Measurements from ENCODE around the gene TMED8.
"Not testable (repeated sequence)": the region's sequence is repeated elsewhere in the genome, so short reads cannot be mapped to it uniquely, and the experiment has no call there.

The TMED8 gene

DNA sequence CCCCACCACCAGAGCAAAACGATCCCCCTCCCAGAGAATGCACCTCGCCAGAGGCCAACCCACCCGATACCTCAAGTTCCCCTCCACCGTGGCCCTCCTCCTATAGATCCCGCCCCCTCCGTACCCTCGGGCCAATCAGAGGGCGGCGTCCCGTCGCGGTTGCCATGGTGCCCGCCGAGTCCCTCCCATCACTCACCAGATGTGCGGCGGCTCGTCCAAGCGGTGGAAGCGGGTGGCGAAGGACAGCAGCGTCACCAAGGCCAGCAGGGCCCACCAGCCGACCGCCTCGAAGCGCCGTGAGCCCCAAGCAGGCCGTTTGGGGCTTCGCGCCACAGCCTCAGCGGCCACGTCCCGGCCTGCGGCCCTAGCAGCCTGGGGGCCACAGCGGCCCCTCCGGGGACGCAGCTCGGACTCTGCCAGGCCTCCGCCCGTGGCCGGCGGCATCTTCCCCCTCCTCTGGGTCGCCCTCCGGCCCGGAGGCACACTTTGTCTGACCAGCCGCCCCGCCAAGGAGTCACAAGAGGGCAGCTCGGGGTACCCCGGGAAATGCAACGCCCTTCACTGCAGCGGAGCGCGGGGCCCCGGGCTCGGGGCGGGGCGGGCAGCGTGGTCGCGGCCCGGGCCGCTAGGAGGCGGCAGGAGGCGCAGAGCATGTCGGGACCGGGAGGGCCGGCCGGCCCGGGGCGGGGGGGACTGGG, 56.5 kb downstream of the TMED8 start, which contains the start of gene POMT2:
Gene POMT2, minus strand, starts transcription at position 646 of the 698 bp plus-strand sequence. Its CDS starts 202 bp downstream, at position 444.
- peak; percentile 29 for DNase-seq

DNA sequence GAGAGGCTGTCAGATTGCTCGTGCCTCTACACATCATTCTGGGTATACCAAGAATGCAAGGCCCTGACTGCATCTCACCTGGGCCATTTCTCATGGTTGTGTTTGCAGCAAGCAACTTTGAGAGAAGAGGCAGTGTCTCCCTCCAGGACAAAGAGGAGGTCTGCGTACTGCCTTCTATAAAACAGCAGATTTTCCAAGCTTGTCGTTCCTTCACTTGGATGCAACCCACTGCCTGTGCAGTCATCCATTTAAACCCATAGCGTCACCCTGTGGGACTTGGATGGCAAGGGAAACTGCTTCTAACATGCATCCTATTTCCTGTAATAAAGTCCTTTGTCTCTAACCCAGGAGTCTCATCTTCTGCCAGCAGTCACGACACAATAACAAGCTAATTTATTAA, 57.5 kb downstream of the TMED8 start:
- no peak for DNase-seq

DNA sequence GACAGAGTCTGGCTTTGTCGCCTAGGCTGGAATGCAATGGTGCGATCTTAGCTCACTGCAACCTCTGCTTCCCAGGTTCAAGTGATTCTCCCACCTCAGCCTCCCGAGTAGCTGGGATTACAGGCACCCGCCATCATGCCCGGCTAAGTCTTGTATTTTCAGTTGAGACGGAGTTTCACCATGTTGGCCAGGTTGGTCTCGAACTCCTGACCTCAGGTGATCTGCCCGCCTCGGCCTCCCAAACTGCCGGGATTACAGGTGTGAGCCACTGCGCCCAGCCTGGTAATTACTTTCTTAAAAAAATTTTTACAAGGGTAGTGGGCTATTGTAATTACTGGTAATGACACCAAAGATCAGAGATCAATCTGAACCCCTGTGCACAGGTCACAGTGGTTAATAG, 58.1 kb downstream of the TMED8 start:
- not testable (repeated sequence) for DNase-seq

DNA sequence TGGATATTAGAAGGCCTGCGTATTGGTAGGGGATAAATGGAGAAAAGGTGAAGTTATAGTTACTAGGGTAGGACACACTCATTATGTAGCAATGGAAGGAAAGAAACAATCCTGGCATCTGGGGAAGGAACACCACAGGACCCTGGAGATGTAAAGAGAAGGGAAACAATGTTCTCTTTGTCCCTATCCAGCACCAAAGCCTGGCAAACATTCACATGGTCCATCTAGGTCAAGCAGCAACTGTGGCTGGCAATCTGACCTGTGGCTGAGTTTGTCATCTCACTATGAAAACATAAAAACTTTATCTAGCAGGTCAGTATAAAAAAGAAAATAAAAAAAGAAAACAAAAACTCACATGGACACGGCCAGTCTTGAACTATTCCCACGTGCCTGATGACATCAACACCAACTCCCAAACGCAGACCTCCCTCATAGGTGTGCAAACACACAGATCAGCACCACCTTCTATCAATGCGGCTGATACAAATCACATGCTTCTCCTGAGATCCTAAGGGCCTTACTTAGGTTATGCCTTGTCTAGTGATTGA, 58.8 kb downstream of the TMED8 start:
- DNase-seq: no peak

DNA sequence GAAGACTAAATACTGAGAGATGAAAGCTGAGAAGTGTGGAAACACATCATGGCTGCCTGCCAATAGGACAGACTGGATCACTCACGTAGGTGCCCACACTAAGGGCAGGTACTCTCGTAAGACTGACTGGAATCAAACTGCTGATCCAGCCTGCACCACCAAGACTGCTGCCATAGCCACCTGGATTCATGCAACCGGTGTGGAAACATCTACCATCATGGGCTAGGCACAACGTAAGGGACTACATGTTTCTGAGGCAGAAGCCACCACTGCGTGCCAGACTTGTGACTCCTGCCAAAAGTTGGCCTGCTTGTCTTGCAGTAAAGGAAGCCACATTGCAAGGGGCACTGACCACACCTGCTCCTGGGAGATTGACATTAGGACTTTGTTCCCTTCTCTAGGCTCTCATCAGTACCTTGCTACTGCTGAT, 60.0 kb downstream of the TMED8 start:
- DNase-seq: no peak

DNA sequence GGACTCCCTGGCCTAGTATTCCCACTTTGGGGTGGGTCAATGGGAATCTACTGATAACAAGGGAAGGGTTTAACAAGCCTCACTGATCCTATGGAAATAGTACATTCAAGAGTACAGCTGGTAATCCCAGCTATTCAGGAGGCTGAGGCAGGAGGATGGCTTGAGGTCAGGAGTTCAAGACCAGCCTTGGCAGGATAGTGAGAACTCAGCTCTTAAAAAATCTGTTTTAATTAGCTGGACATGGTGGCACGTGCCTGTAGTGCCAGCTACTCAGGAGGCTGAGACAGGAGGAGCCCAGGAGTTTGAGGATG, 60.7 kb downstream of the TMED8 start:
- DNase-seq: no peak

DNA sequence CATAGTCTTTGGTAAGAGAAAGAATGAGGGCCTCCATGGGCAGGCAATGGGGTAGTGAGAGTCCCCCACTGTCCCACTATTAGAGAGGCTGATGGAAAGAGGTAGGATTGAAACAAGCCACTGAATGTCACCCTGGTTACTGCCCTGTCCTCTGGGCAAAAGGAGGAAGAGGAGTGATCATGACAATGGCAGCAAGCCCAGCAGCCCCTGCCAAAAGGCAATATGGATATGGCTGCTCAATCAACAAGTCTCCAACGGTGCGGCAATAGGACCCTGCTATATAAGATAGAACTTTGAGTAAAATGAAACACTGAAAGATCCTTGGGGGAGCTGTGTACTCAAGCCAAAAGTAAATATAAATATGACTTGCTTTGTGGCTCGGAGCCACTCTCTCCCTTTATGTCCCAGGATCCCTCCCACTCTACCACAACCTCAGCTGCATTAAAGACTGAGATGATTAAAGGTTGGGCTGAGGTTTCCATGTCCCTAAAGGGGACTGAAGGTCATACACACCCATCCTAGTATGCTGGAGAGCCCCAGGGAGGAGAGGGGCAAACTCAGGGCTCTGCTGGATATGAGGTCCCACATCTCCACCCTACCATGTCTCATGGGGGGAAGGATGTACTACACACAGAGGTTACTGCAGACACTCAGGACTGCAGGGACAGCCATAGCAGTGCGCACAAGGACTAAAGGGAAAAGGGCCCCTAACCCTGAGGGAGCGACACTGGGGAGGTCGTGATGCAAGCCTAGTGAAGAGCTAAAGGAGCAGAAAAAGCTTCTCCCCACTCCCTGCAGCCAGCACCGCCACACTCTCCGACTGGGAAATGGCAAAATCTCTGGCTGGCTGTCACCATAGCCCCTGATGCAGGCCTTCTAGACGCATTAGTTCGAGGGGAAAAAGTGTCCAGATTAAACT, 62.1 kb downstream of the TMED8 start:
- DNase-seq: no peak

DNA sequence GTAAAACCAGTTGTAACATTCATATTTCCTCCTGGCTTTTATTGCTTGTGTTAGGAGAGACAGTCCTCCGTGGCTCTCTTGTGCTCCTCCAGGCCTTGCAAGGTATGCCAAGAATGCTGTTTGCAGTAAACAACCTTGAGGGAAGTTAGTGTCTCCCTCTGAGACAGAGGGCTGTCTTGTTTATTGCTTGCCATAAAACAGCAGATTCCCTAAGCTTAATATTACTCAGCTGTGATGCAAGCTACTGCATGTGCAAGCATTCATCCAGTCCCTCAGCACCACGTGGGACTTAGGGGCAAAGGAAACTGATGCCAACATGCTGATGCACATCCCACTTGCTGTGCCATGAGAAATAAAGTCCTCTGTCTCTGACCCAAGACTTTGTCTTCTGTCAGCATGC, 62.9 kb downstream of the TMED8 start:
- DNase-seq: no peak

DNA sequence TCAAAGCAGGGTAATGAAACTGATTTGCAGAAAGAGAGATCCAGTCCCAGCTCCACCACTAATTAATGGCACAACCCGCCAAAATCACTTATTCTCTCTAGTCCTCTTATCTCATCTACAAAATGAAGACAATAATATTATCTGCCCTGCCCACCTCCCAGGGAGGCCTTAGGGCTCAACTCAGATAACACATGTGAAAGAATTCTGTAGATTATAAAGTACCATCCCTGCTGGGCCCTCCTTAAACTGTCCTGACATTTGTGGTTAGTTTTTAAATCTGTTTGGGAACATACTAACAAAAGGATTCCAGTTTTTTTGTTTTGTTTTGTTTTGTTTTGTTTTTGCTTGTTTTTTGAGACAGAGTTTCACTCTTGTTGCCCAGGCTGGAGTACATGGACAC, 63.5 kb downstream of the TMED8 start:
- DNase-seq: no peak

DNA sequence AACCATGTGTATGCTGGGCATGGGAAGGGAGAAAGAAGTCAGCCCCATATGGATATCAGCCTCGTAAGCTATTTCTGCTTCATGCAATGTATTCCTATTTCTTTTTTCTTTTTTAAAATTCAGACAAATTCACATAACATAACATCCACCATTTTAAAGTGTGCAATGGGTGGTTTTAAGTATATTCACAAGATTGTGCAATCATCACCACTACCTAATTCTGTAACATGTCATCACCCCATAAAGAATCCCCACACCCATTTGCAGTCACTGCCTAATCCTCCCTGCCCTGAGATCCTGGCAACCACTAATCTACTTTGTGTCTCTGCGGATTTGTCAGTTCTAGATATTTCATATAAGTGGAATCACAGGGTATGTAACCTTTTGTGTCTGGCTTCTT, 65.7 kb downstream of the TMED8 start:
- no peak for DNase-seq

DNA sequence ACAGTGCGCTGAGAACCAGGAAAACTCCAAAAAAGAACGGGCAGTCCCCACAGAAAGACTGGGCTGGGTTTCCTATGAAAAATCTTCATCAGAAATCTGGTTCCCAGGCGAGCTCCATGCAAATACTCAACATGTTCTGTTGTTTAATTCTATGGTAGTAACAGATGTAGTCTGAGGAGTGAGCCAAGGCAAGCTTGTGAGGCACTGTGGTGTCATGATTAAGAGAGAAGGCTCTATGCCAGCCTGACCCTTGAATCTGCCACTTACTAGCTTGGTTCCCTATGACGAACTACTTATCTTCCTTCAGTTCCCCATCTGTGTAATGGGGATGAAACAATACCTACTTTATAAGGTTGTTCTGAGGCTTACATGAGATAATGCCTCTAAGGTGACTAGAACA, 66.9 kb downstream of the TMED8 start:
- no peak for DNase-seq

DNA sequence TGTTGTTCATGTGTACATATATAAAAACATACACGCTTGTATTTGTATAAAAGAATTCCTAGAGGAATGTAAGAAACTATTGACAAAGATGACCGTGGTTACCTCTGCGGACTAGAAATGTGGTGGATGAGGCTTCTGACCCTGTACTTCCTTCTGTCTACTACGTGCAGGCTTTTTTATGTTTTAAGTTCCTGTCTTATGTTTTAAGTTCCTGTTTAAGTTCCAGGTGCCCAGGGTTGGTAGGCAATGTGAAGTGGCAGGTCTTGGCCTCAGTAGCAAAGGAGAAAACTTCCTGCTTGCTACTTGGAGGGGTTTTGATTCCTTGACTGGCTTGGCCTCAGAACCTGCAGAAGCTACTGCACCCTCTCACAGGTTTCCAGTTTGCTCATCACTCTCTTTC, 67.8 kb downstream of the TMED8 start:
- no peak for DNase-seq

DNA sequence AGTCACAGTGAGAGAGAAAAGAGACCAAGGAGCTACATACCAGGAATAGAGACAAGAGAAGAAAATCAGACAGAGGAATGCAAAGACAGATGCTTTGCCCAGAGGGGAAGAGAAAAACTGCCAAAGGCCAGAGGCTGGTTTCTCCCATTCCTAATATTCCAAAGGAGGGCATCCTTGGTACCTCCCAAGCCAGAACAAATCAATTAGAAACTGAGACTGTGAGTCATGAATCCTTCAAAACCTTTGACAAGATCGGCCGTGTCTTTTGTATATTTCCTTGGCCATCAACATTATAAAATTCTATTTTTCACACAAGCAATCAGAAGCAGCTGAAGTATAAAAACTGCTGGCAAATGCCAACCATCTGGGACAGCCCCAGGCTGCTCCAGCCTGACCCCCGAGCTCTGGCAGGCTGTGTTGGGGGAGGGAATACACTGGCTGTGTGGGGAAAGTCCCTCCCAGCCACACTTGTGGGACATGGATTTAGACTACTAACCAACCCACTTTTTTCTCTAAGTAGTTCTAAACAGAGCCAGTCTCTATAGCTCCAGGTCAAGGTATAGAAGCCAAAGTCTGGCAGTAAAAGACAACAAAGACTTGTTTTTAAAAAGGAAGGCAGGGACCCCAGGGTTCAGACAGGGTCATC, 69.9 kb downstream of the TMED8 start:
- DNase-seq: no peak

DNA sequence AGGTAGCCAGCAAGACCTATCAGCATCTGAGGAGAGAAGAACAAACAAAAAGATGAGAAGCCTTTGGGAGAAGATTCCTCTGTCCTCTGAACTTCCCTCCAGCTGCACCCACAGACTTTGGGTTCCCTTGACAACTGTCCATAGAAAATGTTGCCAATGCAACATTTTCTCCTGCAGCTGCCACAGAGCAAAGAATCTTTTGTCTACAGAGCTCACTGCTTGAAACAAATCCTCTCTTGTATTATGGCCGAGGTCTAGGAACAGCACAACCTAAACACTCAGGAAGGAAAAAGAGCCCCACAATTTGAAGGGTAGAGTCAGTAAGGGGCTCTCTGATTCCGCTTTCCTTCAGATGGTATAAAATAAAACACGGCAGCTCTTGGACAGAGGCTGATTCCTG, 70.5 kb downstream of the TMED8 start:
- DNase-seq: no peak

DNA sequence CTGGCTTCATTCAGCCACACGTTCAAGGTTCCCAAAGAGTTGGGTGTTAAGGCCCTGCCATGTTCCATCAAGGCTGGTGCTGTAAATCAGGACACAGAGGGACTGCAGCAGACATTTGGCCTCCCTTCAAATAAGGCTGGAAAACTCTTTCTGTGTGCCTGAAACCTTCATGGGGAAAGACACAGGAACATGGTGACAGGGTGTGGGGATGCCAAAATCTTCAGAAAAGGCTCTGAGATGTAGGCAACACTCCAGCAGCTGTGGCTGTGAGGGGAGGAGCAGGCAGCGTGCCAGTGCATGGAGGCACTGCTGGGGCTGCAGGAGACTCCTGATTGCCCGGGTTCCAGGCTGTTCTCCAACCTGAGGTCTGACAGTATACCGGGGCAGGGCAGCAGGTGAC, 71.2 kb downstream of the TMED8 start:
- DNase-seq: no peak

DNA sequence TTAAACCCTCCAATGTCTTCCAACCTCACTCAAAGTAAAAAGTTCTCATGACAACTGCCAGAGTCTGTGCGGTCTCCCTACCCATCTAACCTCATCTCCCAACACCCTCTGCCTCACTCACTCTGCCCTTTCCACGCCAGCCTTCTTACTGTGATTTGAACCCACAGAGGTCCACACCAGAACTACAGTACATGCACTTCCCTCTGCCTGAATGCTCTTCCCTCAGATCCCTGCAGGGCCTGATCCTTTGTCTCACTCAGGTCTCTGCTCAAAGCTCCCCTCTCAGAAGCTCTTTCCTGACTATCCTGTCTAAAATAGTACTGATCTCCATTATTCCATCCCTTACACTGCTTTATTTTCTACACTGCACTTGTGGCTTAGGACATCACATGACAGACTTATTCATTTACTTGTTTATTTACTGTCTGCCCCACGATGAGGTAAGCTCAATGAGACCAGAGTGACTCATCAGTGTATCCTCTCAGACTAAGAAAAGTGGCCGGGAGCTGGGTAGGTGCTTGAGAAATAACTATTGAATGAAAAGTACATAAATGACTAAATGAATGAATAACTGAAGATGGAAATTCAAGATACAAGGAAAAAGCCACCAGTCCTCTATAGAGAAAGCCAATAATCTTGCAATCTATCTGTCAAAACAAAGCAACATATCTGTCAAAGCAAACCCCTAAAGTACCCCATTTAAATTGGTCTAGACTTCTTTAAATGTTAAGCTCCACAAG, 73.3 kb downstream of the TMED8 start:
- DNase-seq: no peak

DNA sequence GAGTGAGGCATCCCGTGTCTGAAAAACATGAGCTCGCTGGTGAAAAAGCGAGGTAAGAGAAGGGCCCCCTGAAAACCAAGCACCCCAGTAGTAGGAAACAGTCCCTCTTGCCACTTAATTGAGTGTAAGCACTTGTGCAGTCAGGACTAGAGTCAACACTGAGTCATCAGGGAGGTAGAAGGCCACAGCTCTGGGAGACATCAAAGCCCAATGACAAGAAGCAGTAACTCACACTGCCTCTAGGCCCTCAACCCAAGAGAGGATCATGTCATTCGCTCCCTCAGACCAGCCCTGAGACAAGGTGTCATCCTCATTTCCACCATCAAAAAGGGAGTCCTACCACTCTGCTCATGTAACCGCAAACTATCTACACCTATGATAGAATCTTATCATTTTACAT, 74.0 kb downstream of the TMED8 start:
- no peak for DNase-seq

DNA sequence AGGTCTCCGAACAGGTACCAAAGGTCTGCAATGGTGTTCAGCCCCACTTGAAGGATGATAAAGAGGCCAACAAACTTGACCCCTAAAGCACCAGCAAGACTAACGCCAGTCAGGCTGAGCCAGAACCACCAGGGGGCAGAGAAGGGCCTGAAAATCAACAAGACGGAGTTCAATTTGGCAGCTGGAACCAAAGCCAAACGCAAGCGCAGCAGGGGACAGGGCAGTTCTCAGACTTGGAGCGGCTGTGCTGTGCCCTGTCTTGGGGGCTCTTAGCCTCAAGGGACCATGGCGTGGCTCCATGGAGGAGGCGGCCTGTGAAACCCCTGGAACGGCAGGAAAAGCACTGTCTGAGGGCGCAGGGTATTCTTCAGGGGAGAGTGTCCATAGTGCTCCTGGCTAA, 75.8 kb downstream of the TMED8 start:
- no peak for DNase-seq

DNA sequence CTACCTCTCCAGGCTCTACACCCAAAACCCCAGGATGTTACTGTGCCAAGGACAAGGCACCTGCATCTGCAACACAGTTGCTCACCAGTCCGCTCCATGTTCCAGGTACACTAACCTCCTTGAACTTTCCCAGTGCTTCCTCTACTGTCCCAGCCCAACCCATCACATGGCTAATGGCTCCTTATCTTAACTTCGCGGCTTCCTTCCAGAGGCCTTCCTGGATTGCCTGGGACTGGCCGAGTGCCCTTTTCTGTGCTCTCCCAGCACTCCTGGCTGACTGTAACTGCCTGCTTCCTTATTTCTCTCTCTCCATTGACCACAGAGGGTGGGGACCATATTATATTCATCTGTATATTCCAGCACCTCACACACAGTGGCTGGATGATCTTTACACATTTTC, 77.1 kb downstream of the TMED8 start:
- no peak for DNase-seq

DNA sequence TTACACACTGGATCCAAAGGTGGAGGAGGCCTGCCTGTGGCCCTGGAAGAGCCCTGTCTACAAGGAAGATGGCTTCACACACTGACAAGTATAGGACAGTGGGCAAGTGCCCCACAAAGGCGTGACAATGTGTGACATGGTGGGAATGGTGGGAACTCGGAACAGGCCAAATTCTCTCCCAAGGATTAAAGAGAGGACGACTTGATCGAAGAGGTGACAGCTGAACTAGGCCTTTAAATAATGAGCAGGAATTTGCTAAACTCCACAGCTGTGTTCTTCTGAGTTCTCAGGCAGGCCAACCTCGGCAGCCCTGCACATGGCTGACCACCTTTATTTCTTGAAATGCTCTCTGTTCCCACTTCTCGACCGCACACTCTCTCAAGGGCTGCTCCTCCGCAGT, 80.0 kb downstream of the TMED8 start:
- no peak for DNase-seq

DNA sequence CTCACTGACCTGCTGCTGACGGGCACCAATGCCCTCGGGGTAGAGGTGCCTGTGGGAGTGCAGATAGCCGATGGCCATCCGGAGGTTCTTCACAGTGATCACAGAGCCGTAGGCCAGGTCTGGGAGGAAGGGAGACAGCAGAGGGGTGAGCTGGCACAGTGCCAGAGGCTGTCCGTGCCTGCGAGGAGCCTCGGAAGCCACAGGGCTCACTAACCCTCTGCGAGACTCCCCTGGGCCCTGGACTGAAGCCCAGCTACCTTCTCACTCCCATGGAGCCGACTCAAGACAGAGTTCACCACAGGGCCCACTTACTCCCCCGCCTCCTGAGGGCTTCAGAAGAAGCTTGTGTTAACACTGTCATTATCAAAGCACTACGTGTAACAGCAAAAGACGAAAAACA, 80.7 kb downstream of the TMED8 start:
- no peak for DNase-seq

DNA sequence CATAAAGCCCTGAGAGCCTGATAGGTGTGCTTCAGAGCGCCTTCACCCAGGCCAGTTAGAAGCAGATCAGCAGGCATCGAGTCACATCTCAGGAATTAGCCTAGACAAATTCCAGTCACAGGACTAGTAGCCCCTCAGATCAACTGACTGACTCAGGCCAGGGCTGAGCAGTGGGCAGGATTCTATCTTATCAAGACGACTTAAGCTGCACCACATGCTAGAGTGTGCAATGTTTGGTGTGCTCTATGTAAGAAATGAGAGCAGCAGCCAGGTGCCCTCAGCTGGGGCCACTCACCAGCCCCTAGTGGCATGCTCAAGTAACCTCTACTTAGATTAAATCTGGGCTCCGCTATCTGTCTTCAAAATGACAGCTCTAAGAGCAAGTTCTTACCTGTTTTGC, 86.2 kb downstream of the TMED8 start:
- DNase-seq: no peak

DNA sequence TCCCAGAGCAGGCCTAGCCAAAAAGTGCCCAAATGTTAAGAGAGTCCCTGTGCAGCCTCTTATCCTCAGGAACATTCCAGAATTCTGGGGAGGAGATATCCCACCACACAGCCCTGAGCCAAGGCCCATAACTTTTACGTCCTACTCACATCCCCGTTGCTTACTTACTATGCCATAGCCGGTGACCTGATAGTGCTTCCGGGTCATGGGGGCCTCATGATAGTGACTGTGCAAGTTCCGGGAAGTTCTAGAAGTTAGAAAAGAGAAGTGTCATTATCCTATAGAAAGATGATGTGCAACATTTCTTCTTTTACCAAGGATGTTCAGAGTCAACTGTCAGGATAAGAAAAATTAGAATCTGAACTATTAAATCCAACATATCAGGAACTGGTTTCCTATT, 90.3 kb downstream of the TMED8 start:
- no peak for DNase-seq
